ENCODE results near the gene MTUS2.
A peak's percentile ranks its signal among the peaks of the same experiment; 100 is the strongest.

The MTUS2 gene

GRCh38 chr13:29499506-29500165 lies 679.5 kb downstream of the MTUS2 start:
- no peak for DNase-seq (ENCODE audit: low read depth in 2 of 3, low spot score in 2 of 3)

GRCh38 chr13:29500386-29500785 lies 680.2 kb downstream of the MTUS2 start:
- no peak for DNase-seq (ENCODE audit: low read depth in 2 of 3, low spot score in 2 of 3)

GRCh38 chr13:29501674-29502073 lies 681.5 kb downstream of the MTUS2 start:
- no peak for DNase-seq (ENCODE audit: low read depth in 2 of 3, low spot score in 2 of 3)

- DNase-seq (ENCODE audit: low read depth in 2 of 3, low spot score in 2 of 3), result no peak
Measured at GRCh38 chr13:29502391-29503008, 682.4 kb downstream of the MTUS2 start.

- DNase-seq (ENCODE audit: low read depth in 2 of 3, low spot score in 2 of 3), result no peak
Measured at GRCh38 chr13:29503041-29503837, 683.1 kb downstream of the MTUS2 start.

- no peak for DNase-seq (ENCODE audit: low read depth in 2 of 3, low spot score in 2 of 3)
Measured at GRCh38 chr13:29504691-29505090, 684.6 kb downstream of the MTUS2 start.

GRCh38 chr13:29505511-29505910 lies 685.4 kb downstream of the MTUS2 start:
- no peak for DNase-seq (ENCODE audit: low read depth in 2 of 3, low spot score in 2 of 3)

GRCh38 chr13:29505950-29506349 lies 685.8 kb downstream of the MTUS2 start:
- DNase-seq (ENCODE audit: low read depth in 2 of 3, low spot score in 2 of 3), result no peak

- no peak for DNase-seq (ENCODE audit: low read depth in 2 of 3, low spot score in 2 of 3)
Measured at GRCh38 chr13:29507356-29507755, 687.2 kb downstream of the MTUS2 start.

GRCh38 chr13:29508130-29508875 lies 688.2 kb downstream of the MTUS2 start:
- peak; percentile 40 to 64 (median 52) for DNase-seq (ENCODE audit: low read depth in 2 of 3, low spot score in 2 of 3)

- DNase-seq (ENCODE audit: low read depth in 2 of 3, low spot score in 2 of 3), result no peak
Measured at GRCh38 chr13:29508876-29509252, 688.7 kb downstream of the MTUS2 start.

- DNase-seq (ENCODE audit: low read depth in 2 of 3, low spot score in 2 of 3), result no peak
Measured at GRCh38 chr13:29509999-29510589, 690.0 kb downstream of the MTUS2 start.

GRCh38 chr13:29510651-29511084 lies 690.5 kb downstream of the MTUS2 start:
- DNase-seq (ENCODE audit: low read depth in 2 of 3, low spot score in 2 of 3), result no peak

- no peak for DNase-seq (ENCODE audit: low read depth in 2 of 3, low spot score in 2 of 3)
Measured at GRCh38 chr13:29511106-29511796, 691.1 kb downstream of the MTUS2 start.

- DNase-seq (ENCODE audit: low read depth in 2 of 3, low spot score in 2 of 3), result no peak
Measured at GRCh38 chr13:29511980-29512379, 691.8 kb downstream of the MTUS2 start.

- DNase-seq (ENCODE audit: low read depth in 2 of 3, low spot score in 2 of 3), result no peak
Measured at GRCh38 chr13:29513002-29513980, 693.2 kb downstream of the MTUS2 start.

GRCh38 chr13:29513981-29514719 lies 694.0 kb downstream of the MTUS2 start:
- no peak for DNase-seq (ENCODE audit: low read depth in 2 of 3, low spot score in 2 of 3)

GRCh38 chr13:29514720-29515310 lies 694.7 kb downstream of the MTUS2 start:
- DNase-seq (ENCODE audit: low read depth in 2 of 3, low spot score in 2 of 3), result no peak

Data from activated CD8-positive, alpha-beta memory T cell treated with anti-CD3 and anti-CD28 coated beads for 48 hours (primary cell).